ENCODE results near the gene ZNF823.

The ZNF823 gene

GRCh38 chr19:11693505-11694499 lies 44.9 kb downstream of the ZNF823 start (continued):
- TF ChIP-seq ZNF202 (tag by site-specific recombination; IDR thresholded peaks at IDR 0.05; ENCODE audit: borderline replicate concordance): no peak
- no peak for TF ChIP-seq ZNF621 (tag by site-specific recombination; IDR thresholded peaks at IDR 0.05)
- peak; percentile 75 for TF ChIP-seq ZNF341 (tag by site-specific recombination; IDR thresholded peaks at IDR 0.05; ENCODE audit: low read depth)
- peak; percentile 41; the same call in 1 of the 2 replicates for TF ChIP-seq SCRT1 (tag by site-specific recombination; IDR thresholded peaks at IDR 0.05; ENCODE audit: borderline replicate concordance)
- TF ChIP-seq ZNF623 (tag by site-specific recombination; IDR thresholded peaks at IDR 0.05): 0 out of 2 replicates have a peak, but pooled peaks have one; percentile 17
- TF ChIP-seq ZXDB (tag by site-specific recombination; IDR thresholded peaks at IDR 0.05): peak; percentile 46; the same call in 1 of the 2 replicates
- no peak for TF ChIP-seq ZNF266 (tag by site-specific recombination; IDR thresholded peaks at IDR 0.05; ENCODE audit: low read depth)
- TF ChIP-seq ZNF311 (tag by site-specific recombination; IDR thresholded peaks at IDR 0.05; ENCODE audit: borderline replicate concordance): no peak
- TF ChIP-seq GLIS1 (tag by site-specific recombination; IDR thresholded peaks at IDR 0.05): peak; percentile 37; the same call in 1 of the 2 replicates
- TF ChIP-seq ZNF558 (tag by site-specific recombination; IDR thresholded peaks at IDR 0.05): peak; percentile 39; the same call in 1 of the 2 replicates
- no peak for TF ChIP-seq ZNF792 (tag by site-specific recombination; IDR thresholded peaks at IDR 0.05)
- TF ChIP-seq ZNF664 (tag by site-specific recombination; IDR thresholded peaks at IDR 0.05): no peak
- no peak for TF ChIP-seq PRDM1 (tag by site-specific recombination; IDR thresholded peaks at IDR 0.05)
- TF ChIP-seq MEIS1 (CRISPR knock-in tag; IDR thresholded peaks at IDR 0.05; ENCODE audit: borderline replicate concordance): no peak
- TF ChIP-seq ZNF776 (tag by site-specific recombination; IDR thresholded peaks at IDR 0.05; ENCODE audit: borderline replicate concordance): no peak
- no peak for TF ChIP-seq PRDM2 (tag by site-specific recombination; IDR thresholded peaks at IDR 0.05; ENCODE audit: borderline replicate concordance)
- peak; percentile 86 for TF ChIP-seq ZNF596 (tag by site-specific recombination; IDR thresholded peaks at IDR 0.05)
- peak; percentile 97 for TF ChIP-seq MZF1 (tag by site-specific recombination; IDR thresholded peaks at IDR 0.05; ENCODE audit: borderline replicate concordance)
- peak; percentile 21; the same call in 1 of the 2 replicates for TF ChIP-seq ZNF10 (tag by site-specific recombination; IDR thresholded peaks at IDR 0.05)
- no peak for TF ChIP-seq BCL11A (tag by site-specific recombination; IDR thresholded peaks at IDR 0.05; ENCODE audit: low read depth)
- TF ChIP-seq, protein P1, sequence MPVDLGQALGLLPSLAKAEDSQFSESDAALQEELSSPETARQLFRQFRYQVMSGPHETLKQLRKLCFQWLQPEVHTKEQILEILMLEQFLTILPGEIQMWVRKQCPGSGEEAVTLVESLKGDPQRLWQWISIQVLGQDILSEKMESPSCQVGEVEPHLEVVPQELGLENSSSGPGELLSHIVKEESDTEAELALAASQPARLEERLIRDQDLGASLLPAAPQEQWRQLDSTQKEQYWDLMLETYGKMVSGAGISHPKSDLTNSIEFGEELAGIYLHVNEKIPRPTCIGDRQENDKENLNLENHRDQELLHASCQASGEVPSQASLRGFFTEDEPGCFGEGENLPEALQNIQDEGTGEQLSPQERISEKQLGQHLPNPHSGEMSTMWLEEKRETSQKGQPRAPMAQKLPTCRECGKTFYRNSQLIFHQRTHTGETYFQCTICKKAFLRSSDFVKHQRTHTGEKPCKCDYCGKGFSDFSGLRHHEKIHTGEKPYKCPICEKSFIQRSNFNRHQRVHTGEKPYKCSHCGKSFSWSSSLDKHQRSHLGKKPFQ (tag by site-specific recombination; IDR thresholded peaks at IDR 0.05): no peak
- TF ChIP-seq, protein P2, sequence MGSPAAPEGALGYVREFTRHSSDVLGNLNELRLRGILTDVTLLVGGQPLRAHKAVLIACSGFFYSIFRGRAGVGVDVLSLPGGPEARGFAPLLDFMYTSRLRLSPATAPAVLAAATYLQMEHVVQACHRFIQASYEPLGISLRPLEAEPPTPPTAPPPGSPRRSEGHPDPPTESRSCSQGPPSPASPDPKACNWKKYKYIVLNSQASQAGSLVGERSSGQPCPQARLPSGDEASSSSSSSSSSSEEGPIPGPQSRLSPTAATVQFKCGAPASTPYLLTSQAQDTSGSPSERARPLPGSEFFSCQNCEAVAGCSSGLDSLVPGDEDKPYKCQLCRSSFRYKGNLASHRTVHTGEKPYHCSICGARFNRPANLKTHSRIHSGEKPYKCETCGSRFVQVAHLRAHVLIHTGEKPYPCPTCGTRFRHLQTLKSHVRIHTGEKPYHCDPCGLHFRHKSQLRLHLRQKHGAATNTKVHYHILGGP (tag by site-specific recombination; IDR thresholded peaks at IDR 0.05): no peak
- TF ChIP-seq ZBTB8A (tag by site-specific recombination; IDR thresholded peaks at IDR 0.05): no peak
- TF ChIP-seq ZNF626 (tag by site-specific recombination; IDR thresholded peaks at IDR 0.05): no peak
- no peak for TF ChIP-seq GLI4 (tag by site-specific recombination; IDR thresholded peaks at IDR 0.05)
- no peak for TF ChIP-seq ZNF37A (tag by site-specific recombination; IDR thresholded peaks at IDR 0.05)
- TF ChIP-seq ZNF16 (tag by site-specific recombination; IDR thresholded peaks at IDR 0.05; ENCODE audit: low read depth): no peak
- TF ChIP-seq ZNF274 (IDR thresholded peaks at IDR 0.05; ENCODE audit: low read length): no peak
- no peak for TF ChIP-seq ZNF274 (tag by site-specific recombination; IDR thresholded peaks at IDR 0.05; ENCODE audit: borderline replicate concordance)
- TF ChIP-seq SP3 (tag by site-specific recombination; IDR thresholded peaks at IDR 0.05): peak; percentile 72
- TF ChIP-seq ZNF426 (tag by site-specific recombination; IDR thresholded peaks at IDR 0.05): no peak
- no peak for TF ChIP-seq ZNF624 (tag by site-specific recombination; IDR thresholded peaks at IDR 0.05)

Data from HEK293 (cell line).